Common myeloid progenitor, CD34-positive (primary cell): Measurements from ENCODE around the gene MRPL24.

ENCODE experiments used
- CTCF ChIA-PET: fragments of 350-600 bp; sonication (Branson Sonifier 250); formaldehyde crosslinking; loops from one replicate; lab custom pipeline; 2021; ENCODE audit warnings: antibody characterized with exemption; lab: Charles Lee
- POLR2A ChIA-PET: fragments of 350-600 bp; sonication (Branson Sonifier 250); formaldehyde crosslinking; loops from one replicate; lab custom pipeline; 2021; ENCODE audit warnings: antibody characterized with exemption; lab: Charles Lee
- DNase-seq, 3 donors: peaks; one replicate each; pipeline versions ENCODE4 v3.0.0 to v3.0.0-alpha.2; 2013
- H3K27ac ChIP-seq, 2 experiments: 1 replicate in 1 of 2; 2 replicates in 1 of 2; pipeline ENCODE4 v1.7.0; 2013; ENCODE audit warnings: inconsistent platforms in 2 of 2, low read length in 2 of 2, mild to moderate bottlenecking in 2 of 2, low read depth in 1 of 2, moderate library complexity in 1 of 2; ENCODE audit not compliant: severe bottlenecking in 2 of 2, insufficient read depth in 1 of 2, poor library complexity in 1 of 2
- H3K27me3 ChIP-seq, 5 experiments: replicated peaks in 2 of 5; 1 replicate in 3 of 5; 2 replicates in 2 of 5; pipeline versions ENCODE4 v1.6.1 to v1.7.0; 2013; ENCODE audit warnings: low read length in 4 of 5, mild to moderate bottlenecking in 2 of 5, moderate library complexity in 2 of 5, inconsistent platforms in 1 of 5; ENCODE audit not compliant: insufficient read depth in 5 of 5, control insufficient read depth in 4 of 5
- H3K36me3 ChIP-seq, 4 experiments: 1 replicate in 2 of 4; 2 replicates in 2 of 4; pipeline versions ENCODE4 v1.6.1 to v1.7.0; 2013; ENCODE audit warnings: low read length in 3 of 4, control low read depth in 1 of 4, mild to moderate bottlenecking in 1 of 4; ENCODE audit not compliant: control insufficient read depth in 4 of 4, insufficient read depth in 4 of 4
- H3K4me1 ChIP-seq, 4 experiments: 1 replicate in 3 of 4; 2 replicates in 1 of 4; pipeline versions ENCODE4 v1.6.1 to v1.7.1; 2013; ENCODE audit warnings: low read length in 3 of 4, mild to moderate bottlenecking in 3 of 4, control low read depth in 1 of 4, inconsistent platforms in 1 of 4, moderate library complexity in 1 of 4; ENCODE audit not compliant: control insufficient read depth in 4 of 4, insufficient read depth in 4 of 4; ENCODE audit errors: control extremely low read depth in 1 of 4
- H3K4me3 ChIP-seq, 7 experiments: 1 replicate in 4 of 7; 2 replicates in 3 of 7; pipeline versions ENCODE4 v1.5.1 to v1.7.0; 2013; ENCODE audit warnings: mild to moderate bottlenecking in 7 of 7, low read length in 6 of 7, moderate library complexity in 6 of 7, inconsistent platforms in 2 of 7, low read depth in 2 of 7, control low read depth in 1 of 7; ENCODE audit not compliant: insufficient read depth in 4 of 7, control insufficient read depth in 1 of 7; ENCODE audit errors: extremely low read depth in 1 of 7
- H3K9me3 ChIP-seq, 5 experiments: 1 replicate in 4 of 5; 2 replicates in 1 of 5; pipeline versions ENCODE4 v1.6.1 to v1.7.1; 2013; ENCODE audit warnings: low read length in 4 of 5, mild to moderate bottlenecking in 2 of 5, inconsistent platforms in 1 of 5, low read depth in 1 of 5, moderate library complexity in 1 of 5; ENCODE audit not compliant: control insufficient read depth in 4 of 5, insufficient read depth in 2 of 5; ENCODE audit errors: control extremely low read depth in 1 of 5
- WGBS: methylation state at CpG from one replicate; pipeline ENCODE4 v1.1.5; 2013; ENCODE audit not compliant: insufficient coverage; 5-methylcytosine and 5-hydroxymethylcytosine counted together

Gene MRPL24

GRCh38 chr1:156691665-156692440 lies 49.0 kb downstream of the MRPL24 start:
- H3K9me3 ChIP-seq: no peaks in the 10 kb centered on the region
- WGBS: 7% methylated on average over 12 of the region's 20 CpGs
- peaks cover 0 to 62% (median 29%) of the 10 kb centered on the region in 5 experiments for H3K27me3 ChIP-seq
- POLR2A ChIA-PET: no interaction called here
- H3K4me3 ChIP-seq: no peak overlapping the region
- peak in 2 of 3 donors; percentile 14 to 25 for DNase-seq
- CTCF ChIA-PET: interaction anchor here (0.5 to 24.9 kb wide), 11 partner anchors 9 to 278 kb away, joined by 3 to 393 read pairs (median 25); partner anchors contain the start of genes CRABP2, INSRR, ISG20L2 and METTL25B
- H3K36me3 ChIP-seq: no peaks in the 10 kb centered on the region
- peaks cover 0 to 39% (median 29%) of the 10 kb centered on the region in 4 experiments for H3K4me1 ChIP-seq
- no peak overlapping the region for H3K27ac ChIP-seq

DNA sequence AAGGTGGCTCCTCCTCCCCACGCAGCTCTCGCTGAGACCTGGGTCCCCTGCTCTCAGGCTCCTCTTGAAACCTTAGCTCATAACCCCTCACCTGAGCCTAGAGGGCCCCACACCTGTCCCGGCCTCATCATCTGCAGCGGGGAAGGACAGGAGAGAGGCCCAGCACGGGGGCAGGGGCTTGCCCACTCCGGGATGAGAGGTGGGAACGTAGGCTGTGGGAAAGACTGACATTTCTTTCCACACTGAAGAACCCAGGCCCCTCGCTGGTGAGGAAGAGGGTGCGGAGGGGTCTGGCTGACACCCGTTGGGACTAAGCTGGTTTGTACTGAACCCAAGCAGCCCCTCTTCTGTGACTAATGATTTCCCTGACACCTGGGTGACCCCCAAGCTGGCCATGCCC lies 49.7 kb downstream of the MRPL24 start:
- Histone ChIP-seq H3K27ac (no peak overlapping the region), H3K9me3 (no peaks in the 10 kb centered on the region), H3K36me3 (no peaks in the 10 kb centered on the region), H3K4me3 (no peak overlapping the region), H3K27me3 (peaks cover 0 to 62% (median 29%) of the 10 kb centered on the region in 5 experiments), H3K4me1 (peaks cover 0 to 39% (median 29%) of the 10 kb centered on the region in 4 experiments)
- WGBS: 54% methylated on average over 5 of the region's 10 CpGs
- POLR2A ChIA-PET: no interaction called here
- no peak for DNase-seq
- CTCF ChIA-PET: interaction anchor here (1.2 to 24.9 kb wide), 14 partner anchors 9 to 237 kb away, joined by 3 to 393 read pairs (median 18); partner anchors contain the start of genes CRABP2, INSRR, ISG20L2 and METTL25B

- WGBS: 60% methylated on average over 8 of the region's 8 CpGs
- H3K27me3 ChIP-seq: peaks cover 0 to 62% (median 29%) of the 10 kb centered on the region in 5 experiments
- no peak overlapping the region for H3K4me3 ChIP-seq
- no peaks in the 10 kb centered on the region for H3K36me3 ChIP-seq
- peaks cover 0 to 39% (median 29%) of the 10 kb centered on the region in 4 experiments for H3K4me1 ChIP-seq
- ChIA-PET POLR2A (interaction anchor here (0.6 to 1.4 kb wide), 3 partner anchors 14 to 199 kb away, joined by 3 to 9 read pairs (median 4); no protein-coding TSS in a partner anchor), CTCF (interaction anchor here (1.1 to 24.9 kb wide), 22 partner anchors 8 to 320 kb away, joined by 3 to 393 read pairs (median 7); partner anchors contain the start of genes CRABP2, INSRR, ISG20L2 and METTL25B)
- no peaks in the 10 kb centered on the region for H3K9me3 ChIP-seq
- no peak overlapping the region for H3K27ac ChIP-seq
- no peak for DNase-seq
Observed at GRCh38 chr1:156690675-156691036, 50.2 kb downstream of the MRPL24 start.

DNA sequence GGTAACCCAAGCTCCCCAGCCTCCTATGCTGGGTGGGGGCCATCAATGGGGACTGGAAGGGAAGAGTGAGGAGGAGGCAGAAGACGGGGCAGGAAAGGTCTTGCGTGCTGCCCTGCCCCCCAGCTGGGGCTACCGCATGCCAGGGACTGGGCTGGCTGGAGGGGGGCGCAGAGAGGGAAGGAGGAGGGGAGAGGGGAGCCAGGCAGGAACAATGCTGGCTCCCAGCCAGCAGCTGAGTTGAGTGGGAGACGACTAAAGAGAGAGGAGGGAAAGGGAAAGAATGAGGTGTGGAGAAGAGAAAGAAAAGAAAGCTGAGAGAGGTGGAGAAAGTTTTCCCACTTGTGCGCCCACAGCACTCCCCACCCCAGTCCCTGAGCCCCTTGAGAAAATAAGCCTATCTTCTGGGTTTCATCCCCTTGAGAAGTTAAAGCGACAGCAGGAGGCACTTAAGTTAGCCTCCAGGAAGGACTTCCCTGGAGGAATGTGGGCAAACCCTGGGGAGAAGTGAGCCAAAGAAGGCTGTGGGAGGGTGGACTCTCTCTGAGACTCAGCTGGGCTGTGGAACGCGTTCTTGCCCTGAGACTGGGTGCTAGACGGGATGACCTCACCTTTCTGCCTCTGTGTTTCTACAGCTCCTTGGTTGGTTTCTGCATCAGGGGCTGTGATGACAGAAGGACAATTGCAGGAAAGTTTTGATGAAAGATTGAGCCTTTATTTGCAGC lies 50.8 kb downstream of the MRPL24 start:
- Histone ChIP-seq H3K4me1 (peaks cover 0 to 39% (median 29%) of the 10 kb centered on the region in 4 experiments), H3K36me3 (no peaks in the 10 kb centered on the region), H3K4me3 (peak overlapping the region in 1 of 7 experiments; percentile 11), H3K27ac (no peak overlapping the region), H3K27me3 (peaks cover 0 to 62% (median 33%) of the 10 kb centered on the region in 5 experiments), H3K9me3 (no peaks in the 10 kb centered on the region)
- ChIA-PET POLR2A (interaction anchor here (0.6 to 1.7 kb wide), 5 partner anchors 14 to 200 kb away, joined by 3 to 9 read pairs (median 4); no protein-coding TSS in a partner anchor), CTCF (interaction anchor here (0.8 to 24.9 kb wide), 37 partner anchors 12 to 319 kb away, joined by 3 to 393 read pairs (median 5); partner anchors contain the start of genes CRABP2, HAPLN2, INSRR and ISG20L2)
- WGBS: 27% methylated on average over 9 of the region's 10 CpGs
- DNase-seq: no peak

DNA sequence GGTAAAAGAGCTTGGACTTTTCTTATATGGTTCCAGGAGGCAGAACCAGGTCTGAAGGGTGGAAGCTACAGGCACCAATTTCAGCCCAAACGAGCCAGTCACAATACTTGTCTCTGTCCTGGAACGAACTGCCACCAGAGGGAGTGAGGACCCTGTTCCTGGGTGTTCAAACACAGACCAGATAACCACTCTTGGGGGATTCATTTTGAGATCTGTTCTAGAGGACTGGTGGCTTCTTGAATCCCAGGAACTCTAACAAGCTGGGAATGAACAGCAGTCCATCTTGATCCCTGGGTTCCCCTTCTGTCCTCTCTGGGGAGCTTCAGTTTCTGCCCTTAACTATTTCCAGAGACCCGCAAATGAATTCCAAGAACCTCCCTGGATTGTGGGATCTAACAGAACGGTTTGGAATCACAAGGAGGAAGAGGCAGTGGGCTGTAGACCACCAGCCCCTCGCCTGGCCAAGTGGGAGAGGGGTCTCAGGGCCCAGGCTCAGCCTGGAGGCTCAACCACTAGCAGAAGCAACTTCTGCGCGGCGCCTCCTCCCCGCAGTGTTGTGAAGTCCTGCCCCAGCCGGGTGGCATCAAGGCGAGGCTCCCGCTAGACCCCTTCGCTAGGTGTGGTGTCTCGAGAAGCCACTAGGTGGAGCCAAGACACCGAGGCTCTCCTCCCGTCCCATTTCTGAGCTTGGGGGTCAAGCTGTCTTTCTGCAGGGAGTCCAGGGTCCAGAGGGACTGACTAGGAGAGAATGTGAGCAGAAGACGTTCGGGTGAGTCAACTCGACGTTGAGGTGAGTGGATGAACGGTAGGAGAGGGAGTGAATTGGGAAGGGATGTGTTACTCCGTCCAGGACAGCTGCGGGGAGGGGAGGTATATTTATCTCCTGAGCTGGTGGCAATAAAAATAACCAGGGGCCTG lies 51.6 kb downstream of the MRPL24 start:
- H3K27me3 ChIP-seq: peaks cover 0 to 59% (median 31%) of the 10 kb centered on the region in 5 experiments
- H3K36me3 ChIP-seq: no peaks in the 10 kb centered on the region
- no peak overlapping the region for H3K27ac ChIP-seq
- CTCF ChIA-PET: interaction anchor here (0.6 to 24.9 kb wide), 42 partner anchors 11 to 318 kb away, joined by 3 to 393 read pairs (median 5); partner anchors contain the start of genes CRABP2, HAPLN2, INSRR and ISG20L2
- no peaks in the 10 kb centered on the region for H3K9me3 ChIP-seq
- POLR2A ChIA-PET: interaction anchor here (0.7 to 1.7 kb wide), 6 partner anchors 17 to 237 kb away, joined by 3 to 9 read pairs (median 4); no protein-coding TSS in a partner anchor
- H3K4me1 ChIP-seq: peaks cover 0 to 42% (median 29%) of the 10 kb centered on the region in 4 experiments
- DNase-seq: peak; percentile 75 to 86 (median 85)
- peak overlapping the region in 1 of 7 experiments; percentile 11 for H3K4me3 ChIP-seq
- WGBS: 4% methylated on average over 17 of the region's 23 CpGs
